Fibroblast of lung (primary cell): ENCODE data around the gene COL28A1. TPM values are rescaled to one million over a fixed set of nuclear protein-coding genes. Genes with fewer than 3 reads are reported as not detected.

Experiments used
- DNase-seq, 2 donors: peaks; one replicate each; pipeline versions ENCODE4 v3.0.0 to v3.0.0-alpha.2; 2010; ENCODE audit warnings: low read depth in 2 of 2
- H2AFZ ChIP-seq: 2 replicates; pipeline ENCODE4 v1.5.1; 2012; ENCODE audit warnings: low read length, control low read depth, inconsistent platforms
- H3K27ac ChIP-seq: 2 replicates; pipeline ENCODE4 v1.5.1; 2011; ENCODE audit warnings: low read length, control low read depth; ENCODE audit not compliant: insufficient read depth
- H3K27me3 ChIP-seq: 2 replicates; pipeline ENCODE4 v1.5.1; 2011; ENCODE audit warnings: mild to moderate bottlenecking, low read length; ENCODE audit not compliant: control insufficient read depth, insufficient read depth
- H3K36me3 ChIP-seq: 2 replicates; pipeline ENCODE4 v1.5.1; 2011; ENCODE audit warnings: low read length; ENCODE audit not compliant: control insufficient read depth, insufficient read depth
- H3K4me1 ChIP-seq: 2 replicates; pipeline ENCODE4 v1.5.1; 2011; ENCODE audit warnings: low read length; ENCODE audit not compliant: control insufficient read depth, insufficient read depth; ENCODE audit errors: extremely low read depth
- H3K4me2 ChIP-seq: 2 replicates; pipeline ENCODE4 v1.5.1; 2011; ENCODE audit warnings: low read length, control low read depth; ENCODE audit not compliant: insufficient read depth; ENCODE audit errors: extremely low read depth
- H3K4me3 ChIP-seq, 4 experiments: fragments of 200-600 bp in 1 of 4; sonication (generic) in 1 of 4; replicated peaks in 1 of 4; 2 replicates each; pipeline ENCODE4 v1.5.1; 2011 to 2016; ENCODE audit warnings: low read length in 4 of 4, low read depth in 3 of 4, mild to moderate bottlenecking in 3 of 4, control low read depth in 2 of 4, inconsistent platforms in 1 of 4, mixed read lengths in 1 of 4; ENCODE audit not compliant: insufficient read depth in 1 of 4; ENCODE audit errors: control extremely low read depth in 1 of 4
- H3K79me2 ChIP-seq: 2 replicates; pipeline ENCODE4 v1.5.1; 2012; ENCODE audit warnings: mild to moderate bottlenecking, low read length, inconsistent platforms; ENCODE audit not compliant: control insufficient read depth, insufficient read depth
- H3K9ac ChIP-seq: 2 replicates; pipeline ENCODE4 v1.5.1; 2011; ENCODE audit warnings: mild to moderate bottlenecking, low read length, control low read depth; ENCODE audit not compliant: insufficient read depth
- H3K9me3 ChIP-seq: 2 replicates; pipeline ENCODE4 v1.5.1; 2012; ENCODE audit warnings: low read depth, low read length; ENCODE audit not compliant: control insufficient read depth, insufficient read depth
- H4K20me1 ChIP-seq: 2 replicates; pipeline ENCODE4 v1.5.1; 2011; ENCODE audit warnings: low read length; ENCODE audit not compliant: control insufficient read depth, insufficient read depth; ENCODE audit errors: extremely low read depth
- EZH2 ChIP-seq: IDR thresholded peaks from 2 replicates; pipeline ENCODE4 v1.5.1; 2012; ENCODE audit warnings: low read length, control low read depth, mild to moderate bottlenecking; ENCODE audit errors: missing control alignments
- polyA plus RNA-seq, 2 donors: library from polyadenylated mRNA; depleted of rRNA in 1 of 2; stranded (reverse) in 1 of 2; unstranded in 1 of 2; fragments of >200 nt; gene quantifications; 2 replicates each; pipeline ENCODE4 v1.2.1, GENCODE V29; 2011 to 2012; ENCODE audit warnings: missing spikeins in 1 of 2
- total RNA-seq: library from RNA; depleted of rRNA; stranded (reverse); fragments of >200 nt; gene quantifications from 2 replicates; pipeline ENCODE4 v1.2.1, GENCODE V29; 2014
- TF ChIP-seq, protein P1 (sequence below), 2 donors: IDR thresholded peaks in 1 of 2; conservative IDR thresholded peaks in 1 of 2; 1 replicate in 1 of 2; 2 replicates in 1 of 2; pipeline ENCODE4 v1.5.1; 2011 to 2012; ENCODE audit warnings: low read length in 2 of 2, control low read depth in 1 of 2, inconsistent platforms in 1 of 2, low read depth in 1 of 2, mild to moderate bottlenecking in 1 of 2

Gene COL28A1
- total and polyA plus RNA-seq, 2 donors (not counting 1 experiment from before 2014, with no cell fraction given) = 0.01 to 0.17 TPM

DNA sequence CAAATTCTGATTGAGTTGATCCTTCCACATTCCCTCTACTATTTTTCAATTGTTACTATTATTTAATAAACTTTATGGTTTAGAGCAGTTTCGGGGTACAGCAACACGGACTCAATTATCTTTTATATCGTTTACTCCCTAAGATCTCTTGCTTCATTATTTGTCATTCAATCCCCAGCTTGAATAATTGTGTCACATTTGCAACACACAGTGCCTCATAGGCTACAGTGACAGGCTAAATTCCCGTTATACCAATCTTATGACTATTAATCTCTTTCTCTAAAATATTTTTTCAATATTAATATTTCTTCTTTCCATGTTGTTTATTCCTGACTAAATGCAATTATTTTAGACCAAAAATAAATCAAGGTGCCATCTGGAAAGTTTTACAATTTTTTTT is 4.0 kb upstream of the COL28A1 start:
- DNase-seq = no peak
- Histone ChIP-seq H3K79me2 (no peaks in the 10 kb centered on the region), H3K27ac (no peak overlapping the region), H3K27me3 (no peaks in the 10 kb centered on the region), H3K4me3 (no peak overlapping the region), H3K9me3 (no peaks in the 10 kb centered on the region), H3K4me1 (peaks cover 2% of the 10 kb centered on the region), H3K36me3 (no peaks in the 10 kb centered on the region), H2AFZ (no peak overlapping the region), H3K4me2 (no peak overlapping the region), H3K9ac (no peak overlapping the region), H4K20me1 (no peaks in the 10 kb centered on the region)
- TF ChIP-seq EZH2 = no peak
- TF ChIP-seq, protein P1, sequence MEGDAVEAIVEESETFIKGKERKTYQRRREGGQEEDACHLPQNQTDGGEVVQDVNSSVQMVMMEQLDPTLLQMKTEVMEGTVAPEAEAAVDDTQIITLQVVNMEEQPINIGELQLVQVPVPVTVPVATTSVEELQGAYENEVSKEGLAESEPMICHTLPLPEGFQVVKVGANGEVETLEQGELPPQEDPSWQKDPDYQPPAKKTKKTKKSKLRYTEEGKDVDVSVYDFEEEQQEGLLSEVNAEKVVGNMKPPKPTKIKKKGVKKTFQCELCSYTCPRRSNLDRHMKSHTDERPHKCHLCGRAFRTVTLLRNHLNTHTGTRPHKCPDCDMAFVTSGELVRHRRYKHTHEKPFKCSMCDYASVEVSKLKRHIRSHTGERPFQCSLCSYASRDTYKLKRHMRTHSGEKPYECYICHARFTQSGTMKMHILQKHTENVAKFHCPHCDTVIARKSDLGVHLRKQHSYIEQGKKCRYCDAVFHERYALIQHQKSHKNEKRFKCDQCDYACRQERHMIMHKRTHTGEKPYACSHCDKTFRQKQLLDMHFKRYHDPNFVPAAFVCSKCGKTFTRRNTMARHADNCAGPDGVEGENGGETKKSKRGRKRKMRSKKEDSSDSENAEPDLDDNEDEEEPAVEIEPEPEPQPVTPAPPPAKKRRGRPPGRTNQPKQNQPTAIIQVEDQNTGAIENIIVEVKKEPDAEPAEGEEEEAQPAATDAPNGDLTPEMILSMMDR (conservative IDR thresholded peaks at IDR 0.05 in 1 of 2, IDR thresholded peaks at IDR 0.05 in 1 of 2; ENCODE audit: low read depth in 1 of 2, low read length in 2 of 2) = no peak

DNA sequence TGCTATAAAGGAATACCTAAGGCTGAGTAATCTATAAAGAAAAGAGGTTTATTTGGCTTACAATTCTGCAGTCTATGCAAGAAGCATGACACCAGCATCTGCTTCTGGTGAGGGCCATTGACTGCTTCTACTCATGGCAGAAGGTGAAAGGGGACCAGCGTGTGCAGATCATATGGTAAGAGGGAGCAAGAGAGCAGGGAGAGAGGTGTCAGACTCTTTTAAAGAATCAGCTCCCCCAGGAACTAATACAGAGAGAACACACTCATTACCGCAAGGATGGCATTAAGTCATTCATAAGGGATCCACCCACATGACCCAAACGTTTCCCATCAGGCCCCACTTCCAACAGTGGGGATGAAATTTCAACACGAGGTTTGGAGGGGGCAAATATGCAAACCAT is 3.5 kb upstream of the COL28A1 start:
- H3K4me2 ChIP-seq = no peak overlapping the region
- no peaks in the 10 kb centered on the region for H3K27me3 ChIP-seq
- no peaks in the 10 kb centered on the region for H3K36me3 ChIP-seq
- H3K4me3 ChIP-seq = no peak overlapping the region
- no peaks in the 10 kb centered on the region for H3K79me2 ChIP-seq
- H3K4me1 ChIP-seq = peaks cover 2% of the 10 kb centered on the region
- H2AFZ ChIP-seq = no peak overlapping the region
- TF ChIP-seq, protein P1 (conservative IDR thresholded peaks at IDR 0.05 in 1 of 2, IDR thresholded peaks at IDR 0.05 in 1 of 2; ENCODE audit: low read depth in 1 of 2, low read length in 2 of 2) = no peak
- TF ChIP-seq EZH2 = no peak
- no peak overlapping the region for H3K27ac ChIP-seq
- DNase-seq = no peak
- H4K20me1 ChIP-seq = no peaks in the 10 kb centered on the region
- H3K9me3 ChIP-seq = no peaks in the 10 kb centered on the region
- H3K9ac ChIP-seq = no peak overlapping the region

GRCh38 chr7:7537711-7538110 is 2.0 kb upstream of the COL28A1 start:
- Histone ChIP-seq H3K27me3 (no peaks in the 10 kb centered on the region), H3K4me1 (peaks cover 2% of the 10 kb centered on the region), H4K20me1 (no peaks in the 10 kb centered on the region), H2AFZ (no peak overlapping the region), H3K79me2 (no peaks in the 10 kb centered on the region), H3K9me3 (no peaks in the 10 kb centered on the region), H3K4me3 (no peak overlapping the region), H3K9ac (no peak overlapping the region), H3K27ac (no peak overlapping the region), H3K4me2 (no peak overlapping the region), H3K36me3 (no peaks in the 10 kb centered on the region)
- DNase-seq = no peak
- no peak for TF ChIP-seq EZH2
- TF ChIP-seq, protein P1 (conservative IDR thresholded peaks at IDR 0.05 in 1 of 2, IDR thresholded peaks at IDR 0.05 in 1 of 2; ENCODE audit: low read depth in 1 of 2, low read length in 2 of 2) = no peak
